Measurements from ENCODE around the gene IP6K1. TPM values are rescaled to one million over a fixed set of nuclear protein-coding genes. Genes with fewer than 3 reads are reported as not detected.
A peak's percentile ranks its signal among the peaks of the same experiment; 100 is the strongest.

IP6K1 gene
- polyA plus RNA-seq, 3 donors from 2014 or later = 18.2 to 43.6 (median 23.7) TPM

DNA sequence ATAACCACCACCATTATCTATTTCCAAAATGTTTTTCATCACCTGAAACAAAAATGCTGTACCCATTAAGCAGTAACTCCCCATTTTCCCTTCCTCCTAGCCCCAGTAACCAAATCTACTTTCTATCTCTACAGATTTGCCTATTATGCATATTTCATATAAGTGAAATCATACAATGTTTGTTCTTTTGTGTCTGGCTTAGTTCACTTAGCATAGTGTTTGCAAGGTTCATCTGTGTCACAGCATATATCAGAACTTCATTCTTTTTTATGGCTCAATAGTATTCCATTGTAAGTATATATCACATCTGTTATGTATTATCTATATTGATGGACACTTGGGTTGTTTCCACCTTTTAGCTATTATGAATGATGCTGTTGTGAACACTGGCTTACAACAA, 45.9 kb downstream of the IP6K1 start:
- Mint-ChIP-seq H3K9me3 (no peaks in the 10 kb centered on the region), H3K27ac (no peak overlapping the region), H3K4me1 (peaks cover 5 to 11% of the 10 kb centered on the region in 2 donors), H3K36me3 (peaks cover 0 to 22% (median 11%) of the 10 kb centered on the region in 3 donors), H3K4me3 (no peak overlapping the region), H3K27me3 (ENCODE audit: low read depth in 3 of 3) (peaks cover 0 to 4% (median 0%) of the 10 kb centered on the region in 3 donors)
- no peak for DNase-seq

DNA sequence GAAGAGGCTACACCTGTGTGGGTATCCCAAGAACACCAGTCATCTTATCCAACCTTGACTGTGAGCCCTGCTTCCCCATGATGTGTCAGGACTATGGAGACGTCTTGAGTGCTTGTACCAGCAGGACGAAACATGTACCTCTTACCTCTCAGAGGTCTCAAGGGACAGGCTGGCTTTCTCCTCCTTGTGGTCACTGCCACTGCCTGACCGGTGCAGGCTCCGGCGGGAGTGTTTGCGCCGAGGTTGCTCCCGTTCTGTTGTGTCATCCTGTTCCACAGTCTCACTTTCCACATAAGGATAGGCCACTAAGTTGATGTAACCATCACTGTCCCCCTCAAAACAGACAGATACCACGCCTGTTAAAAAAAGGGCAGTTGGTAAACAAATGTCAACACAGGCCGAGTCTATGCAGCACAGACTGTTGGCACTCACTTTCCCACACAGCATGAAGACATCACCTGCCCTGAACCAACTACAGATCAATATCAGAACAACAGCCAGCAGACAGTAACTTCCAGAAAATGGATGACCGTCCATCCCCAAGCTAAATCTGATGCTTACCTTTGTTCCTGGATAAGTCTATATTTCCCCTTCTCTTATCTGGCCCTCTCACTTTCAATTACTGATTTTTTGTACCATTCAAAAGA, 48.2 kb downstream of the IP6K1 start:
- Mint-ChIP-seq H3K4me3 (no peak overlapping the region), H3K9me3 (no peaks in the 10 kb centered on the region), H3K36me3 (peaks cover 0 to 23% (median 11%) of the 10 kb centered on the region in 3 donors), H3K27me3 (ENCODE audit: low read depth in 3 of 3) (peaks cover 0 to 2% (median 0%) of the 10 kb centered on the region in 3 donors), H3K4me1 (peaks cover 0 to 1% of the 10 kb centered on the region in 2 donors), H3K27ac (peak overlapping the region in 1 of 6 donors; percentile 35)
- DNase-seq = no peak

DNA sequence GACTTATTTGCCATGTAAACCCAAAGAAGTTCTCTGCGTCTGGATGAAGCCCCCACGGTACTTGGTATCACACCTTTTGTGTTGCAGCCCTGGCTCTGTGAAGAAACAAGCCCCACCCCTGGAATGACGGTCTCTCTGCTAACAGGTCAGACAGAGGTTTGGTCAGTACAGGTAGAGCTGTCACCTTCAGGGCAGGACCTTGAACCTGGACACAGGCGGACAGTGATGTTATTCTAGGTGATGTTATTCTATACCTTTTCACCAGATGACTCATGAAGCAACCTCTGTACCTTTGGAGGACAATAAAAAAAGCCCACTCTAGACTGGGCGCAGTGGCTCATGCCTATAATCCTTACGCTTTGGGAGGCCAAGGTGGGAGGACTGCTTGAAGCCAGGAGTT, 51.6 kb downstream of the IP6K1 start:
- Mint-ChIP-seq H3K27me3 (ENCODE audit: low read depth in 3 of 3) (no peaks in the 10 kb centered on the region), H3K4me3 (no peak overlapping the region), H3K27ac (no peak overlapping the region), H3K9me3 (no peaks in the 10 kb centered on the region), H3K36me3 (peaks cover 6 to 38% (median 17%) of the 10 kb centered on the region in 3 donors), H3K4me1 (peaks cover 0 to 1% of the 10 kb centered on the region in 2 donors)
- no peak for DNase-seq

DNA sequence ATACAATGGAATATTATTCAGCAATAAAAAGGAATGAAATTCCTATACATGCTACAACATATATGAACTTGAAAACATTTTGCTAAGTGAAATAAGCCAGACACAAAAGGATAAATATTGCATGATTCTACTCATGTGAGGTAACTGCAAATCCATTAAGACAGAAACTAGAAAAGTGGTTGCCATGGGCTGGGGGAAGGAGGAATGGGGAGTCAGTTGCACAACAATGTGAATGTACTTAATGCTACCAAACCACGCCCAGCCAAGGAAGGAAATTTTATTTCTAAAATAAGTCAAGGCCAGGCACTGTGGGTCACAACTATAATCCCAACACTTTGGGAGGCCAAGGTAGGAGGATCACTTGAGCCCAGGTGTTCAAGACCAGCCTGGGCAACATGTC, 52.8 kb downstream of the IP6K1 start:
- Mint-ChIP-seq H3K27me3 (ENCODE audit: low read depth in 3 of 3) (no peaks in the 10 kb centered on the region), H3K9me3 (no peaks in the 10 kb centered on the region), H3K27ac (no peak overlapping the region), H3K36me3 (peaks cover 6 to 35% (median 14%) of the 10 kb centered on the region in 3 donors), H3K4me3 (no peak overlapping the region), H3K4me1 (peaks cover 0 to 1% of the 10 kb centered on the region in 2 donors)
- DNase-seq = no peak

DNA sequence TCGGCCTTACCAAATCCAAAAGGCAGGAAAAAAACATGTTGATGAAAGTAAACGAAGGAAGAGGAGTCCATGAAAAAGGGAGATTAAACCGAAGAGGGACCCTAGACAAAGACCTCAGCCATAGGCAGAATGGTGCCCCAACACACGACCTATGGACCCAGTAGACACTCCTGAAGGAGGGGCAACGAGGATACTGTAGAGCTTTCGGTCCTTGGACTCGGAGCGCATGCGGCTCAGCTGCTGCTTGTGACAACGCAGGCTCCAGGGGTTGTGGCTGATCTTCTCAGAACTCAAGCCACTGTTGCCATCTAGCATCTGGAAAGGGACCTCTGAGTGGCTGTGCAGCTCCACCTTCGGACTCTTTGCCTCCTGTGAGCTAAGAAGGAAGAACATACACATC, 53.7 kb downstream of the IP6K1 start:
- no peak for DNase-seq
- Mint-ChIP-seq H3K27ac (no peak overlapping the region), H3K27me3 (ENCODE audit: low read depth in 3 of 3) (peaks cover 0 to 1% (median 0%) of the 10 kb centered on the region in 3 donors), H3K4me1 (peaks cover 0 to 1% of the 10 kb centered on the region in 2 donors), H3K9me3 (no peaks in the 10 kb centered on the region), H3K4me3 (no peak overlapping the region), H3K36me3 (peaks cover 6 to 28% (median 10%) of the 10 kb centered on the region in 3 donors)

DNA sequence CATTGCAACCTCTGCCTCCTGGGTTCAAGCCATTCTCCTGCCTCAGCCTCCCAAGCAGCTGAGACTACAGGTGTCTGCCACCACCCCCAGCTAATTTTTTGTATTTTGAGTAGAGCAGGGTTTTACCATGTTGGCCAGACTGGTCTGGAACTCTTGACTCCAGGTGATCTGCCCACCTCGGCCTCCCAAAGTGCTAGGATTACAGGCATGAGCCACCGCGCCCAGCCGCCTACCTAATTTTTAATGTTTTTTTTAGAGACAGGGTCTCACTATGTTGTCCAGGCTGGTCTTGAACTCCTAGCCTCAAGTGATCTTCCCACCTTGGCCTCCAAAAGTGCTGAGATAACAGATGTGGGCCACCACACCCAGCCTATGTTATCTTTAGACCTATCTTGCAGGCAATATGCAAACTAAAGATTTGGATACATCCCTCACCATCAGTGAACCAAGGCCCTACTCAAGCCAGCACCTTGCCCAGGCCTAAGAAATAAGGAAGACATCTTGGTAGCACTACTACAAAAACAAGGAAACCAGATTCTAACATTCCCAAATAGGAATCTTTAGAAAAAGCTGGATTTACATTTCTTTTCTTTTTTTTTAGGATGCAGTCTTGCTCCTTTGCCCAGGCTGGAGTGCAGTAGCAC, 56.3 kb downstream of the IP6K1 start:
- no peak for DNase-seq
- Mint-ChIP-seq H3K4me3 (no peak overlapping the region), H3K27ac (no peak overlapping the region), H3K36me3 (peaks cover 6 to 19% (median 10%) of the 10 kb centered on the region in 3 donors), H3K9me3 (no peaks in the 10 kb centered on the region), H3K4me1 (peaks cover 0 to 1% of the 10 kb centered on the region in 2 donors), H3K27me3 (ENCODE audit: low read depth in 3 of 3) (peaks cover 0 to 1% (median 1%) of the 10 kb centered on the region in 3 donors)

DNA sequence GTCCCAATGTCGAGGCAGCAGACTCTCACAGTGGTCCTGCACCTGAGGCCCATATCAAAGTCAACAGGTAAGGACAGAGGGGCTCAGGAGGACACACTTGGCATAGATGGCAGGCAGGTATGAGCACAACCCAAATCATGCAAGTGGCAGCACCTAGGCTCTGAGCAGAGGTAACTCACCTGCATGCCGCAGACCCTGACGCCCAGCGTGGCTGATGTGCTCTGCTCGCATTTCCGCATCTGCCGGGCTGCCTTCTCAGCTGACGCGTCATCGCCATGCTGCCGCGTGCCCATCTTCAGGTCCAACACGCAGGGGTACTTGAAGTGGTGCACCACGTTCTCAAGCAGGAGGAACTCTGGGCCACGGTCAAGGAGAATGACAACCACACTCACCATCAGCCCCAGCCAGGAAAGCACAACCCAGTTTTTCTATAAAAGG, 58.4 kb downstream of the IP6K1 start:
- no peak for DNase-seq
- Mint-ChIP-seq H3K4me3 (no peak overlapping the region), H3K9me3 (no peaks in the 10 kb centered on the region), H3K27ac (peak overlapping the region in 1 of 6 donors; percentile 6), H3K36me3 (peaks cover 5 to 12% (median 6%) of the 10 kb centered on the region in 3 donors), H3K27me3 (ENCODE audit: low read depth in 3 of 3) (peaks cover 5 to 7% (median 6%) of the 10 kb centered on the region in 3 donors), H3K4me1 (peaks cover 11 to 15% of the 10 kb centered on the region in 2 donors)

DNA sequence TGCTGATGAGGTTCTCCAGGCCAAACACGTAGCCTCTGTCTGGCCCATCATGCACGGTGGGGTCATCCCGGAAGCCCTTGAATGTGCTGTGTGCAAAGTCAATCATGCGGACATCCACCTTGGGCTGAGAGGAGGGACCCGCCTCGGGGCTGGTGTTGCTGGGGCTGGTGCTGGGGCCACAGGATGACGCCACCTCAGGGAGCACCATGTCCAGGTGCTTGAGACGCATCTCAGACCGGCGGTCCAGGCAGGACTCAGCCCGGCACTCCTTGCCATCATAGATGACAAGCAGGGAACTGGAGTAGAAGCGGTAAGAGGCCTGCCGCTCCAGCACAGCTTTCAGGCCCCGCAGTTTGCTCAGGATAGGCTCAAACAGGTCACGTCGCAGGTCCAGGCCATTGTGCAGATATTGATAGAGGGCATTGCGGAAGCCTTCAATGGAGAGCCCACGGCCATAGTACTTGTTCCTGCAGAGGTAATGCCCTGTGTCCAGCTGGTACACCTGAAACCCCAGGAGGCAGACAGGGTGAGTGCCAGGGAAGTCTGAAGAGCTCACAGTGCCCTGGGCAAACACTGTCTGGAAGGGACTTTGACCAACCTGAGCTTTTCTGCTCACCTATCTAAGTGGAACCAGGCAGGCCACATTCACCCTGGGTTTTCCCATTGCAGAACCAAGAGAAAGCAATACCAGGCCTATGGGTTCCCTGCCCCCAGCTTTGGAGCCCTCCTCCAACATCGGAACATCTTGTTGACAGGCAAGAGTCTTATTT, 59.0 kb downstream of the IP6K1 start:
- H3K9me3 Mint-ChIP-seq = no peaks in the 10 kb centered on the region
- peak overlapping the region in 1 of 6 donors; percentile 6 for H3K27ac Mint-ChIP-seq
- peaks cover 5 to 8% (median 6%) of the 10 kb centered on the region in 3 donors for H3K27me3 Mint-ChIP-seq (ENCODE audit: low read depth in 3 of 3)
- no peak for DNase-seq
- no peak overlapping the region for H3K4me3 Mint-ChIP-seq
- H3K4me1 Mint-ChIP-seq = peaks cover 17 to 20% of the 10 kb centered on the region in 2 donors
- peaks cover 4 to 8% (median 5%) of the 10 kb centered on the region in 3 donors for H3K36me3 Mint-ChIP-seq

DNA sequence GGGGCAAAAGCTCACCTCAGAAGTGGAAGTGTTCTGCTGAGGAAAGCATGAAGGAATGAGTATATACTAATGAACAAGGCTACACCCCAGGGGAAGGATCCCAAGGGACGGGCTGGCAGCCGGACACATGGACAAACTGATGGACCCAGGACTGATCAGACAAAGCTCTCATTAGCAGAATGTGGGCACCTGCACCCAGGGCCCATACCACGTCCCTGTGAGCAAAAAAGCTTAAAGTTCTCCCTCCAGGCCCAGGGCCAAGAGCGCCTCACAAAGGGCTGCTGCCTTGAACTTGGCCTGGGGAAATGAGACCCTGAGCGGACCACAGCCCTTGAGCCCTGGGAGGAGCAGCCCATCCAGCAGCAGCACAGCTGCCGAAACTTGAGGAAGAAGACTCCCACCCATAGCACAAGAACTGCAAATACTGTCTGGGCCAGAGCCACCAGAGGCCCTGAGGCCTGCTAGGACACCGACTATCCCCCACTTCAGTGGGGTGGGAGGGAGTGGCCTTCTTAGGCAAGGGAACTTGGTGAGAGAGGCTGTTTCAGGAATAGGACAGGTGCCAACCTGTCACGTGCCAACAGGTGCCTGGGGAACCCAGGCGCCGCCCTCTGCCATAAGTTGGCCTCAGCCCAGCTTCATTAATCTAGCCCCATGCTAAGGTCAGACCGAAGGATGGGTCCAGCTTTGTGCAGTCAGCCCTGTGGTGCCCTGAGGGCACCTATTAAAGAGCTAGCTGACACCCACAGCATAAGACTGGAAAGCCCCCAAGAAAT, 60.2 kb downstream of the IP6K1 start:
- Mint-ChIP-seq H3K36me3 (peaks cover under 1 to 2% (median 2%) of the 10 kb centered on the region in 3 donors), H3K9me3 (peaks cover 0 to 1% (median 0%) of the 10 kb centered on the region in 6 donors), H3K27me3 (ENCODE audit: low read depth in 3 of 3) (peaks cover 5 to 8% (median 6%) of the 10 kb centered on the region in 3 donors), H3K4me3 (peak overlapping the region in 1 of 5 donors; percentile 12), H3K27ac (peak overlapping the region in 3 of 6 donors; percentile 24 to 63 (median 57)), H3K4me1 (peaks cover 20 to 24% of the 10 kb centered on the region in 2 donors)
- no peak for DNase-seq

DNA sequence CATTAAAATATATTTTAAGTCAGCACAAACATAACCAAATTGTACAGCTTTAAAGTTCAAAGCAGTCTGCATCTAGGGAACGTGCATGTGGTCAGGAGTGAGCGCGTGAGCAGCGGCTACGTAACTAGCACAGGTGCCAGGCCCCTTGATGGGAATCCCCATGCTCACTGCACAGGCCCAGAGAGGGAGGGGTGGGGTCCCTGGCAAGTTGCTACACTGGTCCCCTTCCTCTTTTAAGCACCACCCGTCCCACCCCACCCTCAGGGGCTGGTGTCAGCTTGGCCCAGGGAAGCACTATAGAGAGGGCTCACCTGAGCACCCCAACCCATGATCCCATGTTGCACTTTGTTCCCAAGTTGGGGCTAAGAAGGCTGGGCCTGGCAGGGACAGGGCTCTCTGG, 61.8 kb downstream of the IP6K1 start:
- Mint-ChIP-seq H3K27ac (peak overlapping the region; percentile 79 to 94 (median 86)), H3K9me3 (peaks cover 0 to 1% (median 0%) of the 10 kb centered on the region in 6 donors), H3K4me1 (peaks cover 25 to 32% of the 10 kb centered on the region in 2 donors)

DNA sequence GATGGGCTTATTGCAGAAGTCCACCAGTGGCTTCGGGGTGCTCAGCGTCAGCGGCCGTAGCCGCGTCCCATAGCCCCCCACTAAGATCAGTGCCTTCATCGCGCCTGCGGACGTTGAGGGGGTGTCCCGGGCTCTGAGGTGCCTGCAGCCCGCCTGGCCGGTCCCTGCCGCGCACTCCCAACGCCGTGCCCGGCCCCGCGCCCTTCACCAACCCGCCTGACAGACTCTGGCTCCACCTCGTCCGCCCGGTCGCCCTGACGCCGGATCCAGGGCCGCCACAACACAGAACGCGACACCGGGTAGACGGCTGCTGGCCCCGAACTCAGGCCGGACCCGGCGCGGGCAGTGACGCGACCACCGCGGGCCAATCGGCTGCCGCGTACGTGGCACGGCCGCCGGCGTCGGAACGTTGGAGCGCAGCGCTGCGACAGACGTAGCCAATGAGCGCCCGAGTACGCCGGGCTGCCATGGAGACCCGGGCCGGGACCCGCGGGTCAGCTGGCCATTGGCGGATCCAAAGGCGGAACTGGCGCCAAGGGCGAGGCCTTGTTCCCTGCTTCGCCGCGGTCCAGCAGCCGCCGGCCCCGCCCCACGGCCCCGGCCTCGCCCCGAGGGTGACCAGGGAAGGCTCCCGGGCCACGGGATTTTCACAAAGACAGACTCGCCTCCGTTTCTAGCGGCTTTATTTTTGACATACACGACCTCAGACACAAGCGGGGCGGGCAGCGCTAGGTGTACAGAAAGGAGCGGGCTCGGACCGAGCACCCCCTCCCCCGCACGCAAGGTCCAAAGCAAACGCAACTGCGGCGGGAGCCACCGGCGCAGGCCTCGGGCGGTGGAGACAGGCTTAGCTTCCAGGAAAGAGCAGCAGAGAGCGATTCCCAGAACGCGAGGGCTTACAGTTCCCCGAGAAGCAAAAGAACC, 62.5 kb downstream of the IP6K1 start, which contains the start of gene GMPPB:
Gene GMPPB (minus strand): TSS at position 324 of the 924 bp plus-strand sequence. CDS start 225 bp downstream, at position 99.
- H3K27ac Mint-ChIP-seq = peak within 1 kb of the TSS; percentile 85 to 97 (median 94)
- DNase-seq = peak; percentile 92 to 93 (median 93)
- peaks cover 5 to 11% (median 6%) of the 10 kb centered on the region in 3 donors for H3K27me3 Mint-ChIP-seq (ENCODE audit: low read depth in 3 of 3)
- peak within 1 kb of the TSS; percentile 92 to 95 (median 92) for H3K4me3 Mint-ChIP-seq
- peaks cover 32 to 39% of the 10 kb centered on the region in 2 donors for H3K4me1 Mint-ChIP-seq
- H3K36me3 Mint-ChIP-seq = no peaks in the 10 kb centered on the region
- H3K9me3 Mint-ChIP-seq = peaks cover 0 to 1% (median 0%) of the 10 kb centered on the region in 6 donors

More for the DNA sequence above, 61.8 kb downstream of the IP6K1 start:
- H3K27me3 Mint-ChIP-seq (ENCODE audit: low read depth in 3 of 3) = peaks cover 5 to 8% (median 6%) of the 10 kb centered on the region in 3 donors
- peak overlapping the region; percentile 92 to 95 (median 92) for H3K4me3 Mint-ChIP-seq
- no peaks in the 10 kb centered on the region for H3K36me3 Mint-ChIP-seq
- peak in 1 of 3 donors; percentile 12 for DNase-seq

DNA sequence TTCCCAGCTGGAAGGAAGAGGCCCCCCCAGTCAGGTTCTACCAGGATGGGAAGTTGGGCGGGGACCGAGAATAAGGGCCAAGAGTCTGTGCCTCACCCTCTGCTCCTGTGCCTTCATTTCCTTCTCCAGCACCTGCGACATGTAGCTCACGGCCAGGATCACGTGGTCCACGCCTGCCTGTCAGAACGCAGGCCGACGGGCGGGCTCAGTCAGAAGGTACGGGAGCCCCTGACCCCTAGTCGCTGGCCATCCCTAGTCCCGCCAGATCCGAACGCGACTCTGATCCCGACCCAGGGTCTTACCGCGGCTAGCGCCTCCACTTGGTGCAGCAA, 63.1 kb downstream of the IP6K1 start:
- DNase-seq = peak; percentile 36 to 42 (median 40)
- no peaks in the 10 kb centered on the region for H3K36me3 Mint-ChIP-seq
- peaks cover 37 to 44% of the 10 kb centered on the region in 2 donors for H3K4me1 Mint-ChIP-seq
- H3K27ac Mint-ChIP-seq = peak overlapping the region; percentile 85 to 97 (median 94)
- H3K27me3 Mint-ChIP-seq (ENCODE audit: low read depth in 3 of 3) = peaks cover 4 to 11% (median 6%) of the 10 kb centered on the region in 3 donors
- H3K9me3 Mint-ChIP-seq = peaks cover 0 to 1% (median 0%) of the 10 kb centered on the region in 6 donors
- H3K4me3 Mint-ChIP-seq = peak overlapping the region; percentile 92 to 95 (median 92)
